GM19035 (cell line): Measurements from ENCODE around the gene OR11G2.
"Not testable (repeated sequence)": the region's sequence is repeated elsewhere in the genome, so short reads cannot be mapped to it uniquely, and the experiment has no call there.

Experiments used
- ATAC-seq: cut with Tn5 transposase; IDR thresholded peaks from one replicate; pipeline ENCODE4 v1.9.1; 2021; ENCODE audit not compliant: unreplicated experiment

Gene OR11G2

DNA sequence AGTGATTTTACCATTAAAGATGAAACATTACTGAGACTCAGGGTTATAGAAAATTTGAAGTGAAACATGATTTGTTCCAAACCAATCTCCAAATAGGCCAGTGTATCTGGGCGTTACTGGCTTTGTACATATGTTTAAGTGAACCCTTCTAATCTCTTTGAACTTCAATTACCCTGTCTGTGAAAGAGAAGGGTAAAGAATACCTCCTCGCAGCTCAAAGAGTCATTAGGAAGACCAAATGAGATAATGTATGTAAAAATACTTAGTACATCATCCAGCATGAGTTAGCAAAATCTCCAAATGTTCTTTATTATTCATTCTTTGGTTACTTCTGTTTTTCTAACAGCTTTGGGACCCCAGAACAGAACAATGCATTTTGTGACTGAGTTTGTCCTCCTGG, 32.7 kb downstream of the OR11G2 start, which contains the start of gene OR11H6:
Gene OR11H6 (plus strand): TSS at position 301 of the 400 bp plus-strand sequence. CDS start 0 bp downstream, at position 301.
- ATAC-seq = no peak

- ATAC-seq = no peak
These were observed 38.0 kb downstream of the OR11G2 start, which contains the start of gene OR11H7 for GRCh38 chr14:20228681-20229080. OR11H7 (plus strand) TSS chr14:20228981.

- ATAC-seq = not testable (repeated sequence)
These were observed 44.7 kb downstream of the OR11G2 start for GRCh38 chr14:20235415-20235814.

DNA sequence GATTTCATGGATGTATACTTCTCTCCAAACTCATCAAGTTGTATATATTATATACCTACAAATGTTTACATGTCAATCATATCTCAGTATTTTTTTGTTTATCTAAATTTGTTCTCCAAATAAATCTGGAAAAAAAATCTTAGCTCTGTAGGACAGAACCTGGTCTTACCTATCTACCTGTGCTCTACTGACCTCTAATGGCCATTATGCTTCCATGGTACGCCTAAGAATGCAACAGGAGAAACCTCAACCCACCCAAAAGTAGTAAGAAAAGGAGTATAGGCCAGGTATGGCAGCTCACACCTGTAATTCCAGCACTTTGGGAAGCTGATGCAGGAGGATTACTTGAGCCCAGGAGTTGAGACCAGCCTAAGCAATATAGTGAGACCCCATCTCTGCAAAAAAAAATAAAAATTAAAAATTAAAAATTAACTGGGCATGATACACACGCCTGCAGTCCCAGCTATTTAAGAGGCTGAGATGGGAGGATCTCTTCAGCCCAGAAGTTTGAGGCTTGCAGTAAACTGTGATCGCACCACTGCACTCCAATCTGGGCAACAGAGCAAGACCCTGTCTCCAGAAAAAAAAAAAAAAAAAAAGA, 57.0 kb downstream of the OR11G2 start:
- ATAC-seq = no peak
